ENCODE results near the gene COP1.

DNA sequence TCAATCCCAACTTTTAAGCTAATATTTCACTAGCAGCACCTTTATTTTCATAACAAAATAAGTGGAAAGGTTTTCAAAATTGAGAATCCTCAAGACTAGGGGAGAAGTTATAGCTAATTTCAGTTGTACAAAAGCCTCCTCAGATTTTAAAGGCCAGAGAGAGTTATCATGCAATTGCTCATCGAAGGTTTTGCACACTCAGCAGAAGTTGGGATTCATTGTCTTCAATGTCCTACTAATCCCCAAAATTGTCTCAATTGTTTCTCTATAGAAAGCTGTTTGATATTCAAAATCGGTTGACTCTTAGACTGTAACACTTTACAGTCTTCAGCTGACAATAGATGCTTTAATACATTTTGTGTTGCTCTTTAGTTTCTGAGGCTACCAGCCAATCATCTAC is 293.0 kb downstream of the COP1 start:
- no peak for TF ChIP-seq POLR2A (IDR thresholded peaks at IDR 0.05)
- TF ChIP-seq, protein P1, sequence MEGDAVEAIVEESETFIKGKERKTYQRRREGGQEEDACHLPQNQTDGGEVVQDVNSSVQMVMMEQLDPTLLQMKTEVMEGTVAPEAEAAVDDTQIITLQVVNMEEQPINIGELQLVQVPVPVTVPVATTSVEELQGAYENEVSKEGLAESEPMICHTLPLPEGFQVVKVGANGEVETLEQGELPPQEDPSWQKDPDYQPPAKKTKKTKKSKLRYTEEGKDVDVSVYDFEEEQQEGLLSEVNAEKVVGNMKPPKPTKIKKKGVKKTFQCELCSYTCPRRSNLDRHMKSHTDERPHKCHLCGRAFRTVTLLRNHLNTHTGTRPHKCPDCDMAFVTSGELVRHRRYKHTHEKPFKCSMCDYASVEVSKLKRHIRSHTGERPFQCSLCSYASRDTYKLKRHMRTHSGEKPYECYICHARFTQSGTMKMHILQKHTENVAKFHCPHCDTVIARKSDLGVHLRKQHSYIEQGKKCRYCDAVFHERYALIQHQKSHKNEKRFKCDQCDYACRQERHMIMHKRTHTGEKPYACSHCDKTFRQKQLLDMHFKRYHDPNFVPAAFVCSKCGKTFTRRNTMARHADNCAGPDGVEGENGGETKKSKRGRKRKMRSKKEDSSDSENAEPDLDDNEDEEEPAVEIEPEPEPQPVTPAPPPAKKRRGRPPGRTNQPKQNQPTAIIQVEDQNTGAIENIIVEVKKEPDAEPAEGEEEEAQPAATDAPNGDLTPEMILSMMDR (IDR thresholded peaks at IDR 0.05), result no peak

All from esophagus squamous epithelium (tissue), 4 donors.